ENCODE measurements around the gene TMSB15C.

- TF ChIP-seq EZH2 (IDR thresholded peaks at IDR 0.05; ENCODE audit: borderline replicate concordance, low read depth, low read length, severe bottlenecking): no peak
- TF ChIP-seq, protein P1, sequence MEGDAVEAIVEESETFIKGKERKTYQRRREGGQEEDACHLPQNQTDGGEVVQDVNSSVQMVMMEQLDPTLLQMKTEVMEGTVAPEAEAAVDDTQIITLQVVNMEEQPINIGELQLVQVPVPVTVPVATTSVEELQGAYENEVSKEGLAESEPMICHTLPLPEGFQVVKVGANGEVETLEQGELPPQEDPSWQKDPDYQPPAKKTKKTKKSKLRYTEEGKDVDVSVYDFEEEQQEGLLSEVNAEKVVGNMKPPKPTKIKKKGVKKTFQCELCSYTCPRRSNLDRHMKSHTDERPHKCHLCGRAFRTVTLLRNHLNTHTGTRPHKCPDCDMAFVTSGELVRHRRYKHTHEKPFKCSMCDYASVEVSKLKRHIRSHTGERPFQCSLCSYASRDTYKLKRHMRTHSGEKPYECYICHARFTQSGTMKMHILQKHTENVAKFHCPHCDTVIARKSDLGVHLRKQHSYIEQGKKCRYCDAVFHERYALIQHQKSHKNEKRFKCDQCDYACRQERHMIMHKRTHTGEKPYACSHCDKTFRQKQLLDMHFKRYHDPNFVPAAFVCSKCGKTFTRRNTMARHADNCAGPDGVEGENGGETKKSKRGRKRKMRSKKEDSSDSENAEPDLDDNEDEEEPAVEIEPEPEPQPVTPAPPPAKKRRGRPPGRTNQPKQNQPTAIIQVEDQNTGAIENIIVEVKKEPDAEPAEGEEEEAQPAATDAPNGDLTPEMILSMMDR (IDR thresholded peaks at IDR 0.05; ENCODE audit: borderline replicate concordance, extremely low read depth, low read length, poor library complexity, severe bottlenecking): no peak
Measured at GRCh38 chrX:104117759-104118158, 41.7 kb upstream of the TMSB15C start.
